ENCODE data around the gene GDI2. TPM values are rescaled to one million over a fixed set of nuclear protein-coding genes. Genes with fewer than 3 reads are reported as not detected.
A peak's percentile ranks its signal among the peaks of the same experiment; 100 is the strongest.
"Not testable (repeated sequence)": the region's sequence is repeated elsewhere in the genome, so short reads cannot be mapped to it uniquely, and the experiment has no call there.

Gene GDI2
- 250 TPM for polyA plus RNA-seq (2013, experiment 1 of 2; ENCODE audit: insufficient read length)
- polyA plus RNA-seq (2013, experiment 2 of 2; ENCODE audit: insufficient read length) = 265 TPM

- peak; percentile 98 for DNase-seq
Observed at GRCh38 chr10:5813341-5814109, at the start of gene GDI2. TSS of gene GDI2 (minus strand) at chr10:5813434. CDS start at chr10:5813258, 176 bp downstream.

GRCh38 chr10:5862360-5862961, 49.2 kb upstream of the GDI2 start:
- DNase-seq = no peak

- no peak for DNase-seq
Observed at GRCh38 chr10:5860066-5860465, 46.8 kb upstream of the GDI2 start.

GRCh38 chr10:5858811-5859210, 45.6 kb upstream of the GDI2 start:
- DNase-seq = no peak

- no peak for DNase-seq
Observed at GRCh38 chr10:5856701-5857004, 43.4 kb upstream of the GDI2 start.

- no peak for DNase-seq
Observed at GRCh38 chr10:5855979-5856700, 42.9 kb upstream of the GDI2 start.

GRCh38 chr10:5854131-5854475, 40.9 kb upstream of the GDI2 start:
- DNase-seq = no peak

- DNase-seq = not testable (repeated sequence)
Observed at GRCh38 chr10:5846667-5847066, 33.4 kb upstream of the GDI2 start.

- DNase-seq = peak; percentile 28
Observed at GRCh38 chr10:5844345-5845055, 31.3 kb upstream of the GDI2 start.

- DNase-seq = no peak
Observed at GRCh38 chr10:5843686-5844344, 30.6 kb upstream of the GDI2 start.

- DNase-seq = no peak
Observed at GRCh38 chr10:5841965-5842364, 28.7 kb upstream of the GDI2 start.

GRCh38 chr10:5840314-5841307, 27.4 kb upstream of the GDI2 start:
- peak; percentile 67 for DNase-seq

- not testable (repeated sequence) for DNase-seq
Observed at GRCh38 chr10:5836181-5836580, 22.9 kb upstream of the GDI2 start.

GRCh38 chr10:5835446-5836095, 22.3 kb upstream of the GDI2 start:
- no peak for DNase-seq

- no peak for DNase-seq
Observed at GRCh38 chr10:5833814-5834213, 20.6 kb upstream of the GDI2 start.

GRCh38 chr10:5832946-5833345, 19.7 kb upstream of the GDI2 start:
- no peak for DNase-seq

- DNase-seq = no peak
Observed at GRCh38 chr10:5831446-5831782, 18.2 kb upstream of the GDI2 start.

GRCh38 chr10:5830629-5831445, 17.6 kb upstream of the GDI2 start:
- DNase-seq = no peak

GRCh38 chr10:5829267-5829666, 16.0 kb upstream of the GDI2 start:
- no peak for DNase-seq

- no peak for DNase-seq
Observed at GRCh38 chr10:5828725-5829124, 15.5 kb upstream of the GDI2 start.

Measured in fibroblast of skin of scalp (primary cell).